HCT116 (cell line): ENCODE results near the gene ASIC1. TPM values are rescaled to one million over a fixed set of nuclear protein-coding genes. Genes with fewer than 3 reads are reported as not detected.

Source experiments
- ATAC-seq: fragments of 200-7000 bp; cut with Tn5 transposase; 2 replicates; pipeline ENCODE4 v1.9.1; 2020; ENCODE audit warnings: mild to moderate bottlenecking, moderate library complexity
- BruUV-seq: library from RNA; stranded (reverse); fragments of 400-500 nt; replicated peaks from 2 replicates; lab custom pipeline; 2021; lab: Mats Ljungman, UMichigan
- CTCF ChIA-PET: fragments of 300-600 bp; sonication (Branson Sonifier 250); formaldehyde crosslinking; loops from one replicate; lab custom pipeline; 2021; ENCODE audit warnings: antibody characterized with exemption; lab: Charles Lee
- POLR2A ChIA-PET: fragments of 300-600, 350-600 bp; sonication (Branson Sonifier 250); formaldehyde crosslinking; loops from one replicate; lab custom pipeline; 2021; ENCODE audit warnings: antibody characterized with exemption; lab: Charles Lee
- RAD21 ChIA-PET, 2 experiments: fragments of 300-600 bp; sonication (Branson Sonifier 250); formaldehyde crosslinking; loops; one replicate each; lab custom pipeline; 2023; ENCODE audit warnings: low total read pairs in 2 of 2; ENCODE audit not compliant: uncharacterized antibody in 2 of 2, unreplicated experiment in 2 of 2, low non-redundant PET in 1 of 2; lab: Charles Lee
- DNase-seq: peaks from one replicate; pipeline ENCODE4 v3.0.0-alpha.2; 2010; ENCODE audit warnings: low read depth, low spot score
- H2AFZ ChIP-seq: fragments of 200-600 bp; shearing (Covaris generic), sonication (generic); 2 replicates; pipeline ENCODE4 v1.6.1; 2017; ENCODE audit warnings: low read depth, mixed run types, mixed read lengths, antibody characterized with exemption, low read length; ENCODE audit not compliant: poor library complexity, severe bottlenecking
- H3K27ac ChIP-seq: 2 replicates; pipeline ENCODE4 v1.5.1; 2012; ENCODE audit warnings: low read depth, low read length
- H3K27me3 ChIP-seq: fragments of 200-600 bp; sonication (generic); 2 replicates; pipeline ENCODE4 v1.6.1; 2016; ENCODE audit warnings: mixed run types, low read length, mixed read lengths; ENCODE audit not compliant: insufficient read depth
- H3K36me3 ChIP-seq, 2 experiments: fragments of 200-500 bp in 1 of 2; fragments of 200-600 bp in 1 of 2; sonication (Bioruptor generic) in 1 of 2; sonication (generic) in 1 of 2; 2 replicates each; pipeline versions ENCODE4 v1.5.1 to v1.6.1; 2014 to 2016; ENCODE audit warnings: low read length in 2 of 2, inconsistent platforms in 1 of 2, mixed read lengths in 1 of 2, mixed run types in 1 of 2; ENCODE audit not compliant: insufficient read depth in 2 of 2, control insufficient read depth in 1 of 2
- H3K4me1 ChIP-seq, 2 experiments: fragments of 200-600 bp in 1 of 2; sonication (generic) in 1 of 2; 2 replicates each; pipeline versions ENCODE4 v1.5.1 to v1.6.1; 2012 to 2017; ENCODE audit warnings: low read length in 2 of 2, inconsistent platforms in 1 of 2, mild to moderate bottlenecking in 1 of 2, mixed read lengths in 1 of 2, mixed run types in 1 of 2, moderate library complexity in 1 of 2; ENCODE audit not compliant: insufficient read depth in 2 of 2, control insufficient read depth in 1 of 2
- H3K4me2 ChIP-seq: fragments of 200-600 bp; sonication (generic); 2 replicates; pipeline ENCODE4 v1.6.1; 2017; ENCODE audit warnings: mixed run types, low read length, mixed read lengths
- H3K4me3 ChIP-seq, 2 experiments: fragments of 200-600 bp in 1 of 2; sonication (generic) in 1 of 2; replicated peaks in 1 of 2; 2 replicates each; pipeline ENCODE4 v1.5.1; 2011 to 2016; ENCODE audit warnings: low read length in 2 of 2, control low read depth in 1 of 2, low read depth in 1 of 2, mild to moderate bottlenecking in 1 of 2, mixed read lengths in 1 of 2, mixed run types in 1 of 2
- H3K79me2 ChIP-seq: fragments of 200-600 bp; sonication (generic); 2 replicates; pipeline ENCODE4 v1.6.1; 2017; ENCODE audit warnings: mild to moderate bottlenecking, mixed run types, low read length, moderate library complexity, mixed read lengths; ENCODE audit not compliant: insufficient read depth
- H3K9ac ChIP-seq: fragments of 200-600 bp; sonication (generic); 2 replicates; pipeline ENCODE4 v1.6.1; 2016; ENCODE audit warnings: low read length, mixed read lengths
- H3K9me2 ChIP-seq: fragments of 200-600 bp; sonication (generic), shearing (Covaris generic); 2 replicates; pipeline ENCODE4 v1.6.1; 2017; ENCODE audit warnings: mixed run types, mild to moderate bottlenecking, moderate library complexity; ENCODE audit not compliant: insufficient read depth
- H3K9me3 ChIP-seq, 2 experiments: fragments of 200-500 bp in 1 of 2; fragments of 200-600 bp in 1 of 2; sonication (Bioruptor generic) in 1 of 2; sonication (generic) in 1 of 2; 2 replicates each; pipeline ENCODE4 v1.6.1; 2014 to 2017; ENCODE audit warnings: low read length in 2 of 2, mixed read lengths in 2 of 2, inconsistent platforms in 1 of 2, low read depth in 1 of 2, mild to moderate bottlenecking in 1 of 2, mixed run types in 1 of 2, moderate library complexity in 1 of 2; ENCODE audit not compliant: control insufficient read depth in 1 of 2, insufficient read depth in 1 of 2
- H4K20me1 ChIP-seq: fragments of 200-600 bp; sonication (generic), shearing (Covaris generic); 2 replicates; pipeline ENCODE4 v1.6.1; 2017; ENCODE audit warnings: mixed run types, mild to moderate bottlenecking, moderate library complexity; ENCODE audit not compliant: insufficient read depth
- CBX3 ChIP-seq: IDR thresholded peaks from 2 replicates; pipeline ENCODE4 v1.6.1; 2012; ENCODE audit warnings: low read depth
- CEBPB ChIP-seq: IDR thresholded peaks from 2 replicates; pipeline ENCODE4 v1.6.1; 2012; ENCODE audit warnings: low read depth
- EGR1 ChIP-seq: IDR thresholded peaks from 2 replicates; pipeline ENCODE4 v1.6.1; 2012; ENCODE audit warnings: low read depth
- ELF1 ChIP-seq: IDR thresholded peaks from 2 replicates; pipeline ENCODE4 v1.6.1; 2012; ENCODE audit warnings: low read depth, borderline replicate concordance
- JUND ChIP-seq: IDR thresholded peaks from 2 replicates; pipeline ENCODE4 v1.6.1; 2012
- MAX ChIP-seq: IDR thresholded peaks from 2 replicates; pipeline ENCODE4 v1.6.1; 2012
- POLR2A ChIP-seq: IDR thresholded peaks from 2 replicates; pipeline ENCODE4 v1.7.0; 2011; ENCODE audit warnings: borderline replicate concordance; ENCODE audit not compliant: insufficient read depth, insufficient read length; ENCODE audit errors: extremely low read depth
- RAD21 ChIP-seq: IDR thresholded peaks from 2 replicates; pipeline ENCODE4 v1.6.1; 2012; ENCODE audit warnings: low read depth, mild to moderate bottlenecking
- SP1 ChIP-seq: IDR thresholded peaks from 2 replicates; pipeline ENCODE4 v1.6.1; 2012; ENCODE audit warnings: low read depth
- YY1 ChIP-seq: IDR thresholded peaks from 2 replicates; pipeline ENCODE4 v1.6.1; 2011; ENCODE audit warnings: low read length, low read depth, moderate library complexity, mild to moderate bottlenecking; ENCODE audit not compliant: insufficient replicate concordance; ENCODE audit errors: extremely low read depth
- ZNF274 ChIP-seq: fragments of 200-500 bp; sonication (Bioruptor generic); IDR thresholded peaks from 2 replicates; pipeline ENCODE4 v1.6.1; 2014; ENCODE audit warnings: mild to moderate bottlenecking, low read depth, low read length, inconsistent platforms
- intact Hi-C: fragments of 100-400 bp; cut with micrococcal nuclease; formaldehyde crosslinking; loops from 2 replicates; pipeline ENCODE4 v1.10.0; 2022
- total RNA-seq: library from RNA; stranded (reverse); gene quantifications from one replicate; pipeline ENCODE4 v1.2.1, GENCODE V29; 2021; ENCODE audit not compliant: unreplicated experiment

Gene ASIC1
- total RNA-seq, 1 experiment from 2014 or later, result 28.9 TPM

GRCh38 chr12:50103351-50103750, 46.0 kb downstream of the ASIC1 start:
- Histone ChIP-seq H3K27me3 (no peaks in the 10 kb centered on the region), H3K36me3 (peaks cover 13 to 16% of the 10 kb centered on the region in 2 experiments; a peak in 3 of 4 replicates), H3K9me3 (no peaks in the 10 kb centered on the region), H2AFZ (no peak overlapping the region), H4K20me1 (no peaks in the 10 kb centered on the region), H3K27ac (no peak overlapping the region), H3K4me2 (peak overlapping the region; percentile 60), H3K4me1 (peaks cover 10 to 13% of the 10 kb centered on the region in 2 experiments), H3K9me2 (no peaks in the 10 kb centered on the region), H3K79me2 (no peaks in the 10 kb centered on the region), H3K9ac (no peak overlapping the region), H3K4me3 (no peak overlapping the region)
- POLR2A ChIA-PET, result interaction anchor here (1.4 kb wide), 1 partner anchor 9 kb away, joined by 5 read pairs; the partner anchor contains the start of gene COX14
- no peak for TF ChIP-seq EGR1
- TF ChIP-seq MAX, result no peak
- no peak for TF ChIP-seq JUND
- no peak for TF ChIP-seq ZNF274
- no peak for TF ChIP-seq SP1
- TF ChIP-seq POLR2A, result no peak
- TF ChIP-seq ELF1, result no peak
- no peak for TF ChIP-seq CBX3
- no peak for TF ChIP-seq YY1
- TF ChIP-seq CEBPB, result no peak
- no peak for TF ChIP-seq RAD21
- intact Hi-C loops, result no loop called here
- RAD21 ChIA-PET, result no interaction called here
- BruUV-seq, result no TSS peak
- CTCF ChIA-PET, result interaction anchor here (0.9 to 1.8 kb wide), 6 partner anchors 8 to 73 kb away, joined by 3 to 8 read pairs (median 4); partner anchors contain the start of genes CERS5, COX14 and SMARCD1
- ATAC-seq (peak; percentile 11; the same call in 1 of the 2 replicates), DNase-seq (no peak)
